Dedifferentiated amniotic fluid mesenchymal stem cell (primary cell): ENCODE measurements around the gene SLC15A4.
"Not testable (repeated sequence)": the region's sequence is repeated elsewhere in the genome, so short reads cannot be mapped to it uniquely, and the experiment has no call there.

Source experiments
- DNase-seq: peaks from one replicate; pipeline ENCODE4 v3.0.0-alpha.2; 2016; ENCODE audit errors: extremely low spot score

Gene SLC15A4

DNA sequence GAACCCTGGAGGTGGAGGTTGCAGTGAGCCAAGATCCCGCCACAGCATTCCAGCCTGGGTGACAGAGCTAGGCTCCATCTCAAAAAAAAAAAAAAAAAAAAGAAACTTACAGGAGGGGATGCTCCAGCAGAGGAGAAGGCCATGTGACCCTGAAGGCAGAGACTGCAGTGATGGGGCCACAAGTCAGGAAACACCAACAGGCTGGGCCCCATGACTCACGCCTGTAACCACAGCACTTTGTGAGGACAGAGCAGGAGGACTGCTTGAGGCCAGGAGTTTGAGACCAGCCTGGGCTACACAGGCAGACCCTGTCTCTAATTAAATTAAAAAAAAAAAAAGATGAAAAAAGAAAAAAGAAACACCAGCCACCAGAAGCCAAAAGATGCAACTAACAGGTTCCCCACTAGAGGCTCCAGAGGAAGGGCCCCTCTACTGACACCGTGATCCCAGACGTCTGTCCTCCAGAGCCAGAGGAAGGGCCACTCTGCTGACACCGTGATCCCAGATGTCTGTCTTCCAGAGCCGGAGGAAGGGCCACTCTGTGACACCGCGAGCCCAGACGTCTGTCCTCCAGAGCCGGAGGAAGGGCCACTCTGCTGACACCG is 20.4 kb upstream of the SLC15A4 start:
- DNase-seq = no peak

DNA sequence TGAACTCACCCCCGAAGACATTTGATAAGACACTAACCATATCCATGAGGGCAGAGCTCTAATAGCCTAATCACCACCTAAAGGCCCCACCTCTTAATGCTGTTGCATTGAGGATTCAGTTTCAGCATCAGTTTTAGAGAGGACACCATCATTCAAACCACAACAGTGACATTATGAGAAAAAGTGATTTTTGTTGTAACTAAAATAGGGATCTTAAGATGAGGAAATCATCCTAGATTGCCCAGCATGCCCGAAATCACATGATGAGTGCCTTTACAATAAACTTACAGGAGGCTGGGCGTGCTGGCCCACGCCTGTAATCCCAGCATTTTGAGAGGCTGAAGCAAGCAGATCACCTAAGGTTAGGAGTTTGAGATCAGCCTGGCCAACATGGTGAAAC is 19.8 kb upstream of the SLC15A4 start:
- no peak for DNase-seq

DNA sequence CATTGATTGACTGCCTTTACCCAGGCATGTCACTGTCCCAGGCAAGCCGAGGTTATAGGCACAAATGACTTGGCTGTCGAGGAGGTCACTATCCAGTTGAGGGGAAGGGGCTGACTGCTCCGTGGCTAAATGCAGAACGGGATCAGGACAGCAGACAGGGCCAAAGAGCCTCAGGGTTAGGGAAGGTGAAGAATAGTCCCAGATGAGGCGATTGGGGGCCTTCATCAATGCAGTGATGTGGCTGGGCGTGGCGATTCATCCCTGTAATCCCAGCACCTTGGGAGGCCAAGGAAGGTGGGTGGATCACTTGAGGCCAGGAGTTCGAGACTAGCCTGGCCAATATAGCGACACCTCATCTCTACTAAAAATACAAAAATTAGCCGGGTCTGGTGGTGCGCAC is 18.8 kb upstream of the SLC15A4 start:
- DNase-seq = no peak

DNA sequence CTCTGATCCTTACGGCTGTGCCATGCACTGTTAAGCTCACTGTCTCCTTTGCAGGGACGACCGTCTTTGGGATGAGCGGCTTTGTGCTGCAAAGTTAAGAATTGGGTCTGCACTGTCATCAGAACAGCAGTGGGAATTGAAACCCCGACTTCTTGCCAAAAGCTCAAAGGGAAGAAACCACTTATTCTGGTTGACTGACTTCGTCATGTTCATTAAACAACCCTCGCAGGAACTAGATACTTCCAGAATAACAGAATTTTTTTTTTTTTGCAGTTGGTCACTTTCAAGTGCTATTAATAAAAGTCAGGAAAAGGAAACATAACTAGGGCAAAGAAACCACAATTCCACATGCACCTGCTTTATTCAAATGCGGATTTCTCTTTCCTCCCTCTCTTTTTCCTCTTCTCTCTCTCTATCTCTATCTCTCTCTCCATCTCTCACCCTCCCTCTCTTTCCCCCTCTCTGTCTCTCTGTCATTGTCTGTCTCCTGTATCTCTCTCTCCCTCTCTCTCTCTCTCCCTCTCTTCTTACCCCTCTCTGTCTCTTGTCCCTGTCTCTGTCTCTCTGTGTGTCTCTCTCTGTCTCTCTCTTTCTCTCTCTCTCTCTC is 17.2 kb upstream of the SLC15A4 start:
- no peak for DNase-seq

DNA sequence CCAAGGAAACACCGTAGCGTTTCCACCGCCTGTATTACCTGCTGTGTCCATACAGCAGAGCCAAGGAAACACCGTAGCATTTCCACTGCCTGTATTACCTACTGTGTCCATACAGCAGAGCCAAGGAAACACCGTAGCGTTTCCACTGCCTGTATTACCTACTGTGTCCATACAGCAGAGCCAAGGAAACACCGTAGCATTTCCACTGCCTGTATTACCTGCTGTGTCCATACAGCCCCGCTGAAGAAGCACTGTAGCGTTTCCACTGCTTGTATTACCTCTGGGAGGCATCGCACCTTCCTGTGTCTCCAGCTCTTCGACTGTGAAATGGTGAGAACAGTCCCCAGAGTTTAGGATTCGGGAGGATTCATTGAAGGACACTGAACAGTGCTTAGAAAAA is 16.1 kb upstream of the SLC15A4 start:
- not testable (repeated sequence) for DNase-seq

DNA sequence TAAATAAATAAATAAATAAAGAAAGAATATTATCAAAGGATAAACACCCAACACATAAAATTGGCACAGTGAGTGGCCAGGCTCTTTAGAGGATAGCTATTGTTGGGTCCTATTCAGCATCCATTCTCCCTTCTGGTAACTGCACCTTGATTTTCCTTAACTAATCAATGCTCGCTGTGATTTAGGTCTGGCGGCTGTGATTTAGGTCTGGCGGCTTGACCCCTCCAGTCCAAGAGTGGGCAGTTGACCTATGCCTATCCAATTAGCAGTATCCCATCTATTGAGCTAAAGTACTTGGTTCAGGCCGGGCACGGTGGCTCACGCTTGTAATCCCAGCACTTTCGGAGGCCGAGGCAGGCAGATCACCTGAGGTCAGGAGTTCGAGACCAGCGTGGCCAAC is 9.7 kb upstream of the SLC15A4 start:
- no peak for DNase-seq

DNA sequence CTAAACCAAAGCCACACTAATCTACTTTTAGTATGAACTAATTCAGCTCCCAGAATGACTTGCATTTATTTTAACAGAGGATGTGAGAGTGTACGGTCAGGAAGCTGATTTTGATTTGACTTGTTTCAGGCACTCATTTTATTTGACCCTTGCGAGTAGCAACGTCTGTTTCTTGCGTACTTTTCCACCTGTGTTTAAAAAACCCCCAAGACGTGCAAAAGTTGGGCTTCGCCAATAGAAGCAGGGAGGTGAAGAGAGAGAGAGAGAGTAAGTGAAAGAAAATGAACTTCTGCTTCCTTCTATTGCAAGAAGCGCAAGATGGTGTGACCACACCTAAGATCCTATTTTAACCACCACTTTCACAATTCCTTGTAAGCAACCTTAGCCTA is 6.7 kb upstream of the SLC15A4 start:
- DNase-seq = no peak

DNA sequence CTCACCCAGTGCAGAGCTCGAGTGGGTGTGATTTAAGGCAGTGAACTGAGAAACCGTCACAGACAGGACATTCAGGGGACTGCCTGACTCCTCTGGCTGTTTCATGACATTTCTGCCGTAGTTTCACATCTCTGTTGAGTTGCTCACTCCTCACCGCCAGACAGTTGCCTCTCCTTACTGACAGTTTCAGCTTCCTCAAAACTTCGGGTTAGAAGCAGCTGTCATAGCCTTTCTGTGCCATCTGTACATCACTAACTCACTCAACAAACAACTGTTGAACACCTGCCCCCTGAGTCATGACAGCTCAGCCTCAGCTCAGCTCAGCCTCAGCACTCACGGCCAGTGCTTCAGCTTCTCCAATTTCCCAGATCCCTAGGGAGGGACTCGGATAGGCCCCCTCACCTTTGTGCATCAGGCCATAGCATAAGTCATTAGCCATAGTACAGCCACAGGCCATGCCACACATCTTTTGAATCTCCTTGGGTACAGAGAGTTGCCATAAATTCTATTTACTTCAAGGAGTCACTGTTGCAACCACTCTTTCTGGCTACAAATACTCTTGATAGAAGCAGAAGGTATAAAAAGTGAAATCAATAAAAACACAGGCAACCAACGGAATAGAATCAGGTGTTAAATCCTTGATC is 6.2 kb upstream of the SLC15A4 start:
- no peak for DNase-seq

DNA sequence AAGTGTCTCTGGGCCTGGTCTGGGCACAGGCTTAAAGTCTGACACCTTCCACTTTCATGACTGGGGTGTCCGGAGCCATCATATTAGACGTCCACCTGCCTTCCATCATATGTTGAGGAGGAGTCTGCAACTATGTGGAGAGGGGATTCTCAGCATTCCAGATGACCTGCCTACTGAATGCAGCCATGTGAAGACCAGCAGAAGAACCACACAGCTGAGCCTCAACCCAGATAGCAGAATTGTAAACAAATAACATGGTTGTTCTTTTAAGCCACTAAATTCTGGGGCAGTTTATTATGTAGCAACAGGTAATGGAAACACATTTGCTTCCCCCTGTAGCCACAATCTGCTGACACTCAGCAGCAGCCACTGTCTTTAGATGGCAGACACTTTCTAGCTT is 4.0 kb upstream of the SLC15A4 start:
- no peak for DNase-seq

DNA sequence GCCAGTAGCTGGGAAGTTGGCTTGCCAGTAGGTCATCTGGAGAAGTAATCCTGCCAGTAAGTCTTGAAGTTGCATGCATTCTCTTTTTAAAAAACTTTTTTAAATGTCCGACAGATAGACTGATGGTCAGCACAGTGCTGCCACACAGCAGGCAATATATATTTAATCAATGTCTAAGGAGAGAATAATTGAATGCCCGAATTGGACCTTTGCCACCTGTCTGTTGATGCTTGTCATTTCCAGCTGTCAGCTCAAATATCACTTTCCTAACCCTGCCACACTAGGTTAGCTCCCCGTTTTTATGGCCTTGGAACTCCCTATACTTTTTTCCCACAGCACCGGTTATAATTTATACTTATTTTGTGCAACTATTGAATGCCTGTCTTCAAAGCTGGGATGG is 2.1 kb upstream of the SLC15A4 start:
- no peak for DNase-seq

DNA sequence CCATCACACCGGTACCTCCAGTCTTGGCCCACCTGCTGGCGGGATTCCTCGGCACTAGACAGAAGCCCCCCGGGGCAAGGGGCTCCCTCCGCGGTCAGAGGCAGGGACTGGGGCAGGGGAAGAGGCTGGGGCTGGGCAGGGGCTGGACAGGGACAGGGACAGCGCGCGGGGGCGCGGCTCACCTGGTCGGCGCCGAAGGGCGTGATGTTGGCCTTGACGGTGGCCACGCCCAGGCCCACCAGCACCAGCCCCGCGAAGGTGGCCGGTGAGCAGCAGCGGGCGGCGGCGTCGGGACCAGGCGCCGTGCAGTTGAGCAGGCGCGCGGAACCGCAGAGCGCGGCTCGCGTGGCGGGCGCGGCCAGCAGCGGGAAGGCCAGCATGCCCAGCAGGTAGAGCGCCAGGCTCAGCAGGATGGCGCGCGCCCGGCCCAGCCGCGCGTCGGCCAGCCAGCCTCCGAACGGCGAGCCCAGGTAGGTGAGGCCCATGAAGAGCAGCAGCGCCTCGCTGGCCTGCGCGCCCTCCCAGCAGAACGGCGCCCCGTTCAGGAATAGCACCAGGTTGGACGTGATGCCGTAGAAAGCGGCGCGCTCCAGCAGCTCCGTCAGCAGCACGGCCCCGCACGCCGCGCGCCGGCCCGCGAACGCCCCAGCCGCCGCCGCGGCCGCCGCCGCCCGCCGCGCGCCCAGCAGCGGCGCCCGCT is 392 bp downstream of the SLC15A4 start:
- DNase-seq = no peak

DNA sequence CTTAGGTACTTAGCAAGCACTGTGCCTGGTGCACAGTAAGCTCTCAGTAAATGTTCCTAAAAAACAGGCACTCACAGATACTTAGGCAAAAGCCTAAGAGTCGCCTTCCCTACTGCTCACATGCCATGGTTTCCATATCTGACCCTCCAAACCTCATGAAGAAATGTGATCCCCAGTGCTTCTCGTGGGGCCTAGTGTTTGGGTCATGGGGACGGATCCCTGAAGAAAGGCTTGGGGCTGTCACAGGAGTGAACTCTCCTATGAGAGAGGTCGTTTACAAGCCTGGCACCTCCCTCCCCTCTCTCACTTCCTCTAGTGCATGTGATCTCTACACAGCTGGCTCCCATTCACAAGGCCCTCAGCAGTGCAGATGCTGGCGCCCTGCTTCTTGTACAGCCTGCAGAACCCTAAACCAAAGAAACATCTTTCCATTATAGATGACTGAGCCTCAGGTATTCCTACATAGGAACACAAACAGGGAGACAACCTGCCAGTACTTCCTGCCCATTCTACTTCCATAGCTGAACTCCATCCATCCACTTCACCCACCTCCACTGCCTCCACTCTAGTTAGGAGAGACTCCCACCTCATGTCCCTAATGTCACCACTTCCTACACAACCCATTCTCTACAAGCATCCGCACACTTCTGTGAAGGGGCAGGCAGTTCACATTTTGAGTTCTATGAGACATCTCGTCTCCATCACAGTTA is 2.9 kb downstream of the SLC15A4 start:
- DNase-seq = no peak

DNA sequence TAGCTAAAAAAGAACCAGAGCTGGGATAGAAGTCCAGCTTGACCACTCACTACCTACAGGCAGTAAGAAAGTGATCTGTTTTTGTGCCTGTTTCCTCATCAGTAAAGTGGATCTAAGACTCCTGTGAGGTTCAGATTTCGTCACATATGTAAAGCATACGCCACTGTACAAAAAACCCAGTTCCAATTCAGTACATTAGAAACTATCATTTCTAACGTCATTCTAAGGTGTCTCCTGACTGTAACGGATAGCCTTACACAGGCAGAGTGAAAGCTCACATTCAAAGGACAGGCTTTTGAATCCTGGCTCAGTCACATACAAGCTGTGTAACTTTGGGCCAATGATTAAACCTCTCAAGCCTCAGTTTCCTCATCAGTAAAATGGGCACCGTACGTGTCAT is 3.5 kb downstream of the SLC15A4 start:
- DNase-seq = no peak

DNA sequence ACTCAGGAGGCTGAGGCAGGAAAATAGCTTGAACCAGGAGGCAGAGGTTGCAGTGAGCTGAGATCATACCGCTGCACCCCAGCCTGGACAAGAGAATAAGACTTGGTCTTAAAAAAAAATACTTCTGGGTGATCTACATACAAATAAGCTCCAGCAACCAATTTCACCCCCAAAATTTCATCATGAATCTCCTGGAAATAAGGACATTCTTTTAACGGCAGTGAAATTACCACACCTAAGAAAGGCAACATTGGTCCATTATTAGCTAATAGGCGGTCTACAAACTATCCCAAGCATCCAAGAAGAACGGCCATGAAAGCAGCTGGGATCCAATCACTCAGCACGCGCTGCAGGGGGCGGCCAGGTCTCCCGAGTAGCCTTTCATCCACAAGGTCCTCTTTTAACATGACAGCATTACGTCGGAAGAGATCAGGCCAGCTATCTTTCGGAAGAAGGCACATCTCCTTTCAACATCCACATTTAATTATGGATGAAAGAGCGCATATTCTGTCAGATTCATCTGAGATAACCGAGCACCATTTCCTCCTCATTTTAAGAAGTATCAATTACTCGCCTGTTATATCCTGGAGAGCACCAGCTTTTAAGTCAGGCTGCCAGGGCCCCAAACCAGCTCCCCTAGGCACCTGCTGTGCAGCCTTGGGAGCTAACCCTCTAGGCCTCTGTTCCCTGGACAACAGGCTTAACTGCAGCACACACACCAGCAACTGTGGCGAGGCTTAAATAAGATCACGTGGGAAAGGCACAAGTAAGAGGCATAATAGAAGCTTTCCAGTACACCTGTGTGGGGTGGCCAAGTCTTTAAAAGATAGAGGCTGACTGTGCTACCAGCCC is 4.2 kb downstream of the SLC15A4 start:
- no peak for DNase-seq

DNA sequence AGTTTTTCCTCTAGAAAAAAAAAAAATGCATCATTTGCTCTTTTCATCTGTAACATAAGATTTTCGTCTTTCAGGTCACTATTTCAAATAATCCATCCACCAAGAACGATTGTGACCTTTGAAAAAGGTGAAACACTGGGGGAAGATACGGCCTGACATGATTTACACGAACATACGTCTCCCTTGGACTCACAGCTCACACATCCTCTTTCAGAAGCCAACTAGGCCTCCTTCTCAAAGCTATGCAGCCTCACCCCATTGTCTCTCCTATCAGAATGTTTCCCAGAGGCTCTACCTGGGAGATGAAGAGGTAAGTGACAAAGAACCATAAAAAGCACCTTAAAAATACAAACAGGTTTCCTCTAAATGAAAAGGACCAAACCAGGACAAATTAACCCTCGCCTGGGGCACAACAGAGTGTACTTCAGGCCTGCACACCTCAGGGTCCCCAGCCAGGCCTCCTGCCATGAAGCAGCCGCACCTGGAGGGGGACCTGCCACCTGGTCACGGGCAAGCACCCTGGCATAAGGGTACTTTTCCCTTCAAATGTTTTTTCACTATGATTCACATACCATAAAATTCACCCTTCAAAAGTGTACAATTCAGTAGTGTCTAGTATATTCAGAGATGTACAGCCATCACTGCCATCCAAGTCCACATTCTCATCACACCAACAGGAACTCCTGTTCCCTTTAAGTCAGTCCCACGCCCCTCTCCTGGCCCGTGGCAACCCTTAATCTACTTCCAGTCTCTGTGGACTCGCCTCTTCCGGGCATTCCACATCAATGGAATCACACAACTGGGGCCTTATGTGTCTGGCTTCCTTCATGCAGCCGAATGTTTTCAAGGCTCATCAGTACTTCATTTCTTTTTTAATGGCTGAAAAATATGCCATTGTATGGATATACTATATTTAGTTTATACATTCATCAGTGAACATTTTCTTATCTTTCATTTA is 5.4 kb downstream of the SLC15A4 start:
- DNase-seq = no peak

DNA sequence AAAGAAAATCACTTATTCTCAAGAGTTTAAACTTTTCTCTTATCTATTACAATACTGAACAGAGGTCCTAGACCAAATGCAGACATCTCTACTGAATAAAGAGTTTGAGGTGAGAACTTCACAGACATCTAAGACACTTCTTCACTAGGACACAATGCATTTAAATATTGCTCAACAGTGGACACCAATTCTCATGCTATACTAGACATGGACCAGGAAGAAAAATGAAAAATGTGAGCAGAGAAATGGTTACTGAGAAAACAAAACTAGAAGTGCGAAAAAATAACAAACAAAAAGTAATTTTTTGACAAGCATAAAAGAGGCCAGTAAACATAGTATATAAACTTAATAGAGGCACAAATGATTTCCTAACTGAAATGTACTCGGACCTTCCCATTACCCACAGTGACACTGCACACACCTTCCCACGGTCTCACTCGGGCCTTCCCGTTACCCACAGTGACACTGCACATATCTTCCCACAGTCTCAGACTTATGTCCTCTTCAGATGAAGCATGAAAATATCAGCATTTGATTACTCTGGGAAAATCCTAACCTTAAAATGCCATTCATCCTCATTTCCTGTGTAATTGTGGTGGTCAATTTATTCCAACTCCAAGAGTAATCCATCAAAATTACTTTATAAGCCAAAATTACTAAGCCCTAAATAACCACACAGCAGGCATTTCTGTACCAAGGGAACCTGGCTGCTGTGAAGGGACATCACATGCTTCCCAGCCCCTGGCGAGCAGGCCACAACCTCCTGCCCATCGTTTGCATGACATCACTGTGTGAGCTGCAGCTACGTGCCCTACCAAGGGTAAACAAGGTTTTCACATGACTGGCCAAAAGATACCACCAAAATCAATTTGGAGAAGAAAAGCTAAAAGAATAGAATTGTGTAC is 6.4 kb downstream of the SLC15A4 start:
- no peak for DNase-seq

DNA sequence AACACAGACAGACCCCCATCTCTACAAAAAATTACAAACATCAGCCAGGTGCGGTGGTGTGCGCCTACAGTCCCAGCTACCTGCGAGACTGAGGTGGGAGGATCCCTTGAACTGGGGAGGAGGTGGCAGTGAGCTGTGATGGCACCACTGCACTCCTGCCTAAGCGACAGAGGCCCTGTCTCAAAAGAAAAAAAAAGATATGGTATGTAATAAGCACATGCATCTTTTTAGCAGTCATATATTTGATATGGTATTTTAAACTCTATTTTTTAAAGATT is 7.2 kb downstream of the SLC15A4 start:
- DNase-seq = no peak

DNA sequence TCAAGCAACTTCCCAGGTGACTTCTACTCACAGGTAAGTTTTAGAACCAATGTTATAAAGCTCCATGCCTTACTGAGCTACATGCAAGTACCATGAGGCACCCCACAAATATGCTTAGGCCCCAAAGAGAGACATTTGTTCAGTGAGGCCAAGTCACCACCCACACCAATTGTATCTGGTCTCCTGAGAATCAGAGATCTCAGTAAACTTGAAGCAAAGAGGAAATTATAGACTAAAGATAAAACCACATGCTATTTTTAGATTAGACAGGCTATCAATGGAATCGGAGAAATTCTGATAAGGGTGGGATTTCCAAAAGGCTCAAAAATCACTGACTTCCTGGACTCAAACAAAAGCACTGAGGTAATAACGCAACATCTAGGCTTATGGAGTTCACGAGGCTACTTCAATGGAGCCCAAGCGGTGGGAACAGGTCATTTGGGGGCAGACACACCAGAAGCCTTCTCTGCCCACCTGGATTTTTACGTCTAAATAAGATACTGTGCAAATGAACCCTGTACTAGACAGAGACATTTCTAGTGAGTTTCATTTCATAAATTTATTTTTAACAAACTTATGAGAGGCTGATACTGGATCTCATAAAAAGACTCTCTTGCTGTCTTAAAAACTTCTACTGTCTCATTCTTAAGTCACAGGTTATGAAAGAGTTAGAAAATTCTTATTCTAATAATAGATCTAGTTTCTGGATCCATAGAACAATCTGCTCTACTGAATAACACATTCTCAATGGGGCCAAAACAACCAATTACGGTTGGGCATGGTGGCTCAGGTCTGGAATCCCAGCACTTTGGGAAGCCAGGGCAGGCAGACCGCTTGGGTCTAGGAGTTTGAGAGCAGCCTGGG is 7.7 kb downstream of the SLC15A4 start:
- DNase-seq = no peak
